Keratinocyte (primary cell): ENCODE data around the gene PEX5L. TPM values are rescaled to one million over a fixed set of nuclear protein-coding genes. Genes with fewer than 3 reads are reported as not detected.

Source experiments
- DNase-seq: peaks from one replicate; pipeline ENCODE4 v3.0.0-alpha.2; 2011; ENCODE audit warnings: low read depth, missing footprints, low spot score
- FAIRE-seq: peaks from 2 replicates; lab custom pipeline; 2011; peaks lifted over from hg19 to GRCh38; lab: Jason Lieb, UNC
- H2AFZ ChIP-seq: 2 replicates; pipeline ENCODE4 v1.6.0; 2012; ENCODE audit warnings: low read length, control low read depth, inconsistent platforms; ENCODE audit not compliant: control insufficient read depth
- H3K27ac ChIP-seq: 2 replicates; pipeline ENCODE4 v1.5.1; 2011; ENCODE audit warnings: low read length; ENCODE audit not compliant: control insufficient read depth, insufficient read depth
- H3K27me3 ChIP-seq: 3 replicates; pipeline ENCODE4 v1.6.0; 2011; ENCODE audit warnings: low read length; ENCODE audit not compliant: control insufficient read depth, insufficient read depth; ENCODE audit errors: extremely low read depth
- H3K36me3 ChIP-seq, 2 experiments: 2 replicates in 1 of 2; 3 replicates in 1 of 2; pipeline ENCODE4 v1.5.1; 2011; ENCODE audit warnings: low read length in 2 of 2, mild to moderate bottlenecking in 1 of 2; ENCODE audit not compliant: control insufficient read depth in 2 of 2, insufficient read depth in 2 of 2; ENCODE audit errors: extremely low read depth in 1 of 2
- H3K4me1 ChIP-seq: 3 replicates; pipeline ENCODE4 v1.5.1; 2011; ENCODE audit warnings: low read length; ENCODE audit not compliant: control insufficient read depth, insufficient read depth; ENCODE audit errors: extremely low read depth
- H3K4me2 ChIP-seq: 3 replicates; pipeline ENCODE4 v1.6.0; 2011; ENCODE audit warnings: low read depth, low read length; ENCODE audit not compliant: control insufficient read depth, insufficient read depth; ENCODE audit errors: extremely low read depth
- H3K4me3 ChIP-seq, 3 experiments: fragments of 200-600 bp in 1 of 3; sonication (generic) in 1 of 3; 2 replicates in 2 of 3; 3 replicates in 1 of 3; pipeline ENCODE4 v1.5.1; 2011 to 2016; ENCODE audit warnings: low read length in 3 of 3, mild to moderate bottlenecking in 3 of 3, control low read depth in 2 of 3, inconsistent platforms in 1 of 3, low read depth in 1 of 3, mixed read lengths in 1 of 3, mixed run types in 1 of 3, moderate library complexity in 1 of 3; ENCODE audit not compliant: control insufficient read depth in 2 of 3, insufficient read depth in 2 of 3; ENCODE audit errors: extremely low read depth in 1 of 3
- H3K79me2 ChIP-seq: 2 replicates; pipeline ENCODE4 v1.6.0; 2012; ENCODE audit warnings: low read length; ENCODE audit not compliant: control insufficient read depth, insufficient read depth
- H3K9ac ChIP-seq: 3 replicates; pipeline ENCODE4 v1.6.0; 2011; ENCODE audit warnings: low read length; ENCODE audit not compliant: control insufficient read depth, insufficient read depth; ENCODE audit errors: extremely low read depth
- H3K9me1 ChIP-seq: 3 replicates; pipeline ENCODE4 v1.6.0; 2011; ENCODE audit warnings: low read length; ENCODE audit not compliant: control insufficient read depth, insufficient read depth; ENCODE audit errors: extremely low read depth
- H3K9me3 ChIP-seq: 2 replicates; pipeline ENCODE4 v1.5.1; 2012; ENCODE audit warnings: low read depth, low read length; ENCODE audit not compliant: control insufficient read depth
- H4K20me1 ChIP-seq: 3 replicates; pipeline ENCODE4 v1.6.0; 2011; ENCODE audit warnings: low read length; ENCODE audit not compliant: control insufficient read depth, insufficient read depth; ENCODE audit errors: extremely low read depth
- EZH2 ChIP-seq: IDR thresholded peaks from one replicate; pipeline ENCODE4 v1.6.1; 2012; ENCODE audit warnings: inconsistent platforms, mild to moderate bottlenecking, low read length, moderate library complexity
- dilution Hi-C: fragments of 300-500 bp; cut with MboI; formaldehyde crosslinking; loops from one replicate; pipeline ENCODE4 v1.7.0; 2020; ENCODE audit warnings: low sequenced_read_pairs; ENCODE audit not compliant: extremely low pct_ligation_motif_present
- polyA plus RNA-seq, 5 experiments: library from polyadenylated mRNA; depleted of rRNA in 3 of 5; stranded (reverse) in 3 of 5; stranded (forward) in 1 of 5; unstranded in 1 of 5; fragments of >200 nt; gene quantifications; 1 replicate in 1 of 5; 2 replicates in 3 of 5; 3 replicates in 1 of 5; pipeline versions ENCODE4 v1.2.1 to v1.2.3, GENCODE V29; 2011 to 2012; ENCODE audit warnings: missing spikeins in 2 of 5, low read depth in 1 of 5, low replicate concordance in 1 of 5
- TF ChIP-seq, protein P1 (sequence below), 3 experiments: IDR thresholded peaks in 1 of 3; conservative IDR thresholded peaks in 1 of 3; optimal IDR thresholded peaks in 1 of 3; 2 replicates in 2 of 3; 3 replicates in 1 of 3; pipeline versions ENCODE3 to v1.5.1; 2011; ENCODE audit warnings: low read length in 3 of 3, mild to moderate bottlenecking in 3 of 3, moderate library complexity in 2 of 3, control low read depth in 1 of 3, inconsistent platforms in 1 of 3; ENCODE audit not compliant: insufficient read depth in 2 of 3; ENCODE audit errors: extremely low read depth in 1 of 3

PEX5L gene
- polyA plus RNA-seq, 1 donor (not counting 4 experiments of a cell fraction or from before 2014, with no cell fraction given) = 0.92 TPM

DNA sequence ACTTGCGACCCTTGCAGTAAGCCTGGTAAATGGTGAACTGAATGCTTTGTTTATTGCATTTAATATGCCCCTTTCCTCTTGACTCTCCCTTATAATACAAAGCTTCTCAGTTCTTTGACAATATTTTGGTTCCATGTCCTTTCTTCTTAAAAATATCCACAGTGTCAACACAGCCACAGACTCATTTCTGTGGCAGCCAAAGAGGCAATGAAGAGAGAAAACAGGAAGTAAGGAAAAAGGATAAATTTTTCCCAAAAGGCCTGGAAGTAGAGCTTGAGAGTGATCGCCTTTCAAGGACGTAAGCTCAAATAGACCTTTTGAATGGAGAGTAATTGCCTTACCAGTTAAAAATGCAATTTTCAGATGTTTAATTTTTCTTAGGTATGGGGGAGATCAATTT is 59.4 kb downstream of the PEX5L start:
- Histone ChIP-seq H4K20me1 (no peaks in the 10 kb centered on the region), H3K9me3 (no peaks in the 10 kb centered on the region), H2AFZ (no peak overlapping the region), H3K4me1 (no peaks in the 10 kb centered on the region), H3K4me3 (no peak overlapping the region), H3K27me3 (no peaks in the 10 kb centered on the region), H3K9ac (no peak overlapping the region), H3K4me2 (no peak overlapping the region), H3K27ac (no peak overlapping the region), H3K36me3 (no peaks in the 10 kb centered on the region), H3K79me2 (no peaks in the 10 kb centered on the region), H3K9me1 (no peaks in the 10 kb centered on the region)
- no peak for TF ChIP-seq EZH2
- TF ChIP-seq, protein P1, sequence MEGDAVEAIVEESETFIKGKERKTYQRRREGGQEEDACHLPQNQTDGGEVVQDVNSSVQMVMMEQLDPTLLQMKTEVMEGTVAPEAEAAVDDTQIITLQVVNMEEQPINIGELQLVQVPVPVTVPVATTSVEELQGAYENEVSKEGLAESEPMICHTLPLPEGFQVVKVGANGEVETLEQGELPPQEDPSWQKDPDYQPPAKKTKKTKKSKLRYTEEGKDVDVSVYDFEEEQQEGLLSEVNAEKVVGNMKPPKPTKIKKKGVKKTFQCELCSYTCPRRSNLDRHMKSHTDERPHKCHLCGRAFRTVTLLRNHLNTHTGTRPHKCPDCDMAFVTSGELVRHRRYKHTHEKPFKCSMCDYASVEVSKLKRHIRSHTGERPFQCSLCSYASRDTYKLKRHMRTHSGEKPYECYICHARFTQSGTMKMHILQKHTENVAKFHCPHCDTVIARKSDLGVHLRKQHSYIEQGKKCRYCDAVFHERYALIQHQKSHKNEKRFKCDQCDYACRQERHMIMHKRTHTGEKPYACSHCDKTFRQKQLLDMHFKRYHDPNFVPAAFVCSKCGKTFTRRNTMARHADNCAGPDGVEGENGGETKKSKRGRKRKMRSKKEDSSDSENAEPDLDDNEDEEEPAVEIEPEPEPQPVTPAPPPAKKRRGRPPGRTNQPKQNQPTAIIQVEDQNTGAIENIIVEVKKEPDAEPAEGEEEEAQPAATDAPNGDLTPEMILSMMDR (optimal IDR thresholded peaks at IDR 0.05 in 1 of 3, IDR thresholded peaks at IDR 0.05 in 1 of 3, conservative IDR thresholded peaks at IDR 0.05 in 1 of 3; ENCODE audit: extremely low read depth in 1 of 3, insufficient read depth in 2 of 3, low read length in 3 of 3) = no peak
- DNase-seq (no peak), FAIRE-seq (no peak)
- dilution Hi-C loops = no loop called here

DNA sequence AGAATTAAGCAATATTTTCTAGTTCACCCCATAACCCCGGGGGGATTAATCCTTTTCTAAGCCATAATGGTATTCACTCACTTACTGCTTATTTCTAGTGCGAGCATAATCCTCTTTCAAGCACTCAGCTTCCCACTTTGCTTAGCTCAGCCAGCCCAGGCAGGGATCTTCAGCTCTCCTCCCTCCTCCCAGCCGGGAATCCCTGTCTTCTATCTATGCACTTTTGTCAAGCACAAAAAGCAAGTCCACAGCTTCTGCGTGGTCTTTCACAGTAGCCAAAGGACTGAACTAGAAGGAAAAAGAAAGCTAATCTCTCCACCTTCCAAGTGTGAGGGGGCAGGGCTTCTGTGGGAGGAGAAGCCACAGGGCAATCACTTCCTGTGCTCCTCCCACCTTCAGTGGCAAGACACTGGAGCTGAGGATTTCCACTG is 62.8 kb downstream of the PEX5L start:
- Histone ChIP-seq H3K4me3 (no peak overlapping the region), H3K79me2 (no peaks in the 10 kb centered on the region), H3K4me2 (no peak overlapping the region), H3K9ac (no peak overlapping the region), H4K20me1 (no peaks in the 10 kb centered on the region), H3K36me3 (no peaks in the 10 kb centered on the region), H3K9me3 (no peaks in the 10 kb centered on the region), H3K27ac (no peak overlapping the region), H3K4me1 (no peaks in the 10 kb centered on the region), H3K9me1 (no peaks in the 10 kb centered on the region), H3K27me3 (no peaks in the 10 kb centered on the region), H2AFZ (no peak overlapping the region)
- DNase-seq (no peak), FAIRE-seq (no peak)
- TF ChIP-seq, protein P1 (optimal IDR thresholded peaks at IDR 0.05 in 1 of 3, IDR thresholded peaks at IDR 0.05 in 1 of 3, conservative IDR thresholded peaks at IDR 0.05 in 1 of 3; ENCODE audit: extremely low read depth in 1 of 3, insufficient read depth in 2 of 3, low read length in 3 of 3) = no peak
- no peak for TF ChIP-seq EZH2
- dilution Hi-C loops = no loop called here
